WI38 (cell line): ENCODE data around the gene RHOF.

Experiments used
- H3K4me3 ChIP-seq: 2 replicates; pipeline ENCODE4 v1.5.1; 2011; ENCODE audit warnings: low read depth, mild to moderate bottlenecking, control low read depth, low read length
- CTCF ChIP-seq: IDR thresholded peaks from 2 replicates; pipeline ENCODE4 v1.5.1; 2012; ENCODE audit warnings: low read depth, mild to moderate bottlenecking, control low read depth, low read length

The RHOF gene

GRCh38 chr12:121803861-121804416 is 10.5 kb upstream of the RHOF start, which contains the start of gene SETD1B:
TSS of gene SETD1B (plus strand) at chr12:121804009. CDS start at chr12:121804738, 729 bp downstream.
- peak within 1 kb of the TSS; percentile 80 for H3K4me3 ChIP-seq
- TF ChIP-seq CTCF: no peak

GRCh38 chr12:121802843-121803698 is 9.6 kb upstream of the RHOF start:
- H3K4me3 ChIP-seq: peak overlapping the region; percentile 80
- TF ChIP-seq CTCF: no peak

- H3K4me3 ChIP-seq: peak overlapping the region; percentile 80
- no peak for TF ChIP-seq CTCF
Observed at GRCh38 chr12:121802485-121802842, 9.0 kb upstream of the RHOF start.

- H3K4me3 ChIP-seq: peak overlapping the region; percentile 80
- no peak for TF ChIP-seq CTCF
Observed at GRCh38 chr12:121801595-121802484, 8.4 kb upstream of the RHOF start.

- peak overlapping the region; percentile 80 for H3K4me3 ChIP-seq
- TF ChIP-seq CTCF: no peak
Observed at GRCh38 chr12:121800694-121801594, 7.5 kb upstream of the RHOF start.

- peak overlapping the region; percentile 59 for H3K4me3 ChIP-seq
- TF ChIP-seq CTCF: no peak
Observed at GRCh38 chr12:121799842-121800693, 6.6 kb upstream of the RHOF start.
